PC-3 (cell line): ENCODE measurements around the gene MFNG. TPM values are rescaled to one million over a fixed set of nuclear protein-coding genes. Genes with fewer than 3 reads are reported as not detected.

Source experiments
- ATAC-seq: fragments of 200-7000 bp; cut with Tn5 transposase; 2 replicates; pipeline ENCODE4 v1.9.1; 2020; ENCODE audit warnings: mild to moderate bottlenecking, moderate library complexity
- BruUV-seq: library from RNA; stranded (reverse); fragments of 400-500 nt; replicated peaks from 2 replicates; lab custom pipeline; 2021; lab: Mats Ljungman, UMichigan
- CTCF ChIA-PET: fragments of 300-600 bp; sonication (Branson Sonifier 250); formaldehyde crosslinking; loops from one replicate; lab custom pipeline; 2022; ENCODE audit warnings: antibody characterized with exemption; lab: Charles Lee
- POLR2A ChIA-PET: fragments of 300-600 bp; sonication (Branson Sonifier 250); formaldehyde crosslinking; loops from one replicate; lab custom pipeline; 2022; ENCODE audit warnings: antibody characterized with exemption; ENCODE audit not compliant: unreplicated experiment; lab: Charles Lee
- DNase-seq: peaks from one replicate; pipeline ENCODE4 v3.0.0-alpha.2; 2015
- H2AFZ ChIP-seq: fragments of 300-600 bp; sonication (generic); 2 replicates; pipeline ENCODE4 v1.6.0; 2016; ENCODE audit warnings: antibody characterized with exemption, low read length
- H3F3A ChIP-seq: fragments of 300-600 bp; sonication (generic); one replicate; pipeline ENCODE4 v1.6.0; 2017; ENCODE audit warnings: antibody characterized with exemption, low read length, control low read depth, mild to moderate bottlenecking; ENCODE audit not compliant: unreplicated experiment
- H3K27ac ChIP-seq: fragments of 300-600 bp; sonication (generic); 2 replicates; pipeline ENCODE4 v1.5.1; 2016; ENCODE audit warnings: mild to moderate bottlenecking, low read length
- H3K27me3 ChIP-seq: fragments of 300-600 bp; sonication (generic); 2 replicates; pipeline ENCODE4 v1.6.1; 2016; ENCODE audit warnings: low read length, mixed read lengths
- H3K36me3 ChIP-seq: fragments of 300-600 bp; sonication (generic); 2 replicates; pipeline ENCODE4 v1.6.1; 2016; ENCODE audit warnings: low read depth, mixed run types, low read length, mixed read lengths
- H3K4me1 ChIP-seq: fragments of 300-600 bp; sonication (generic); 2 replicates; pipeline ENCODE4 v1.5.1; 2016; ENCODE audit warnings: low read length; ENCODE audit not compliant: insufficient read depth
- H3K4me2 ChIP-seq: fragments of 300-600 bp; sonication (generic); 2 replicates; pipeline ENCODE4 v1.6.0; 2016; ENCODE audit warnings: low read length
- H3K4me3 ChIP-seq: fragments of 300-600 bp; sonication (generic); 2 replicates; pipeline ENCODE4 v1.5.1; 2016; ENCODE audit warnings: mild to moderate bottlenecking, low read length, mixed read lengths
- H3K79me2 ChIP-seq: fragments of 300-600 bp; sonication (generic); 2 replicates; pipeline ENCODE4 v1.6.1; 2017; ENCODE audit warnings: low read length, mixed read lengths
- H3K9ac ChIP-seq: fragments of 300-600 bp; sonication (generic); 2 replicates; pipeline ENCODE4 v1.6.0; 2016; ENCODE audit warnings: mild to moderate bottlenecking, low read length
- H3K9me2 ChIP-seq: fragments of 300-600 bp; sonication (generic); replicated peaks from 2 replicates; pipeline ENCODE4 v1.6.1; 2016; ENCODE audit warnings: mixed run types, low read length, mixed read lengths
- H3K9me3 ChIP-seq: fragments of 300-600 bp; sonication (generic); 2 replicates; pipeline ENCODE4 v1.6.1; 2016; ENCODE audit warnings: low read length, mixed read lengths
- H4K20me1 ChIP-seq: fragments of 300-600 bp; sonication (generic); 2 replicates; pipeline ENCODE4 v1.6.1; 2016; ENCODE audit warnings: low read length, mixed read lengths
- EZH2 ChIP-seq: fragments of 300-600 bp; sonication (generic); IDR thresholded peaks from one replicate; pipeline ENCODE4 v1.6.1; 2017; ENCODE audit warnings: antibody characterized with exemption, mild to moderate bottlenecking, low read length; ENCODE audit not compliant: unreplicated experiment
- EZH2phosphoT487 ChIP-seq: fragments of 300-600 bp; sonication (generic); IDR thresholded peaks from 2 replicates; pipeline ENCODE4 v1.6.1; 2018; ENCODE audit warnings: mild to moderate bottlenecking, antibody characterized with exemption, low read length, borderline replicate concordance
- intact Hi-C: fragments of 100-400 bp; cut with micrococcal nuclease; formaldehyde crosslinking; loops from 2 replicates; pipeline ENCODE4 v1.9.0; 2023
- total RNA-seq: library from RNA; depleted of rRNA; stranded (reverse); fragments of >200 nt; gene quantifications from 2 replicates; pipeline ENCODE4 v1.2.3, GENCODE V29; 2014
- TF ChIP-seq, protein P1 (sequence below): fragments of 300-600 bp; sonication (generic); conservative IDR thresholded peaks from 2 replicates; pipeline ENCODE4 v1.5.1; 2017; ENCODE audit warnings: antibody characterized with exemption, low read depth, mild to moderate bottlenecking, low read length

The MFNG gene
- total RNA-seq, 1 experiment from 2014 or later = 1.7 TPM

DNA sequence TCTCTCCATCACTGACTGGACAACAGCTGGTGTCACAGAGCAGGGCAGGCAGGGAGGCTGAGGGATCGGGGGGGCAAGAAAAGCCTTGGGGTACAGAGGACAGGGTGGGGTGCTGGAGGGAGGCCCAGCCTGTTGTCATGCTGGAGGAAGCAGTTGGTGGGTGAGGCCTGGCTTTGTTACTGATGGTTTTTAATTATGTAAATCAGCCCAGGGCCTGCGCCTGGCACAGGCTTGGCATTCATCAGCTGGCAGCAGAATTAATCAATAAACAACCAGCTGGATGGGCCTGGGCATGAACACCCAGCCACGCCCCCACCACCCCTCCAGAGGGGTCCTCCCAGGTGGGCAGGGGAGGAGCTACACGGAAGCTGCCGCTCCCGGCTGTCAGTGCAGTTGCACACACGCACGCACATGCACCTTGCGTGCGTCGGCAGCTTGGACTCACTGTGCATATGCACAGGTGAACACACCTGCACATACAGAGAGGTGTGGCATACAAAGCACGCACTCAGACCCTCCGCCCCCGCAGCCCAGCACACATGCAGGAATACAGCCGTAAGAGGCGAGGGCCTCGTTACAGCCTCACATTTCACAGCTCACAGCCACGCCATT lies 37.6 kb downstream of the MFNG start:
- H3K9me3 ChIP-seq = no peaks in the 10 kb centered on the region
- CTCF ChIA-PET = no interaction called here

DNA sequence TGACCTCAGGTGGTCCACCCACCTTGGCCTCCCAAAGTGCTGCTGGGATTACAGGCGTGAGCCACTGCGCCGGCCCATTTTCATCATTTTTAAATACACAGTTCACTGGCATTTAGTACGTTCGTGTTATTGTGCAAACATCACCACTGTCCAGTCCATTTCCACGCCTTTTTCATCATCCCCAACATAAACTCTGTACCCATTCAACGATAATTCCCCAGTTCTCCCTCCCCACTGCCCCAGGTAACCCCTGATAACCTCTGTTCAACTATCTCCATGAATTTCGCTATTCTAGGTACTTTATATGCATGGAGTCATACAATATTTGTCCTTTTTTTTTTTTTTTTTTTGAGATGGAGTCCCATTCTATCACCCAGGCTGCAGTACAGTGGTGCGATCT lies 40.7 kb downstream of the MFNG start:
- Histone ChIP-seq H2AFZ (no peak overlapping the region), H3K79me2 (no peaks in the 10 kb centered on the region), H3K36me3 (no peaks in the 10 kb centered on the region), H3K4me2 (no peak overlapping the region), H3F3A (no peaks in the 10 kb centered on the region), H3K27me3 (no peaks in the 10 kb centered on the region), H3K27ac (no peak overlapping the region), H3K4me1 (peaks cover 8% of the 10 kb centered on the region; the same call in 1 of the 2 replicates), H3K4me3 (no peak overlapping the region), H3K9me3 (no peaks in the 10 kb centered on the region), H3K9me2 (no peaks in the 10 kb centered on the region), H4K20me1 (no peaks in the 10 kb centered on the region), H3K9ac (no peak overlapping the region)
- intact Hi-C loops = no loop called here
- CTCF ChIA-PET = no interaction called here
- POLR2A ChIA-PET = no interaction called here
- no peak for TF ChIP-seq EZH2
- TF ChIP-seq, protein P1, sequence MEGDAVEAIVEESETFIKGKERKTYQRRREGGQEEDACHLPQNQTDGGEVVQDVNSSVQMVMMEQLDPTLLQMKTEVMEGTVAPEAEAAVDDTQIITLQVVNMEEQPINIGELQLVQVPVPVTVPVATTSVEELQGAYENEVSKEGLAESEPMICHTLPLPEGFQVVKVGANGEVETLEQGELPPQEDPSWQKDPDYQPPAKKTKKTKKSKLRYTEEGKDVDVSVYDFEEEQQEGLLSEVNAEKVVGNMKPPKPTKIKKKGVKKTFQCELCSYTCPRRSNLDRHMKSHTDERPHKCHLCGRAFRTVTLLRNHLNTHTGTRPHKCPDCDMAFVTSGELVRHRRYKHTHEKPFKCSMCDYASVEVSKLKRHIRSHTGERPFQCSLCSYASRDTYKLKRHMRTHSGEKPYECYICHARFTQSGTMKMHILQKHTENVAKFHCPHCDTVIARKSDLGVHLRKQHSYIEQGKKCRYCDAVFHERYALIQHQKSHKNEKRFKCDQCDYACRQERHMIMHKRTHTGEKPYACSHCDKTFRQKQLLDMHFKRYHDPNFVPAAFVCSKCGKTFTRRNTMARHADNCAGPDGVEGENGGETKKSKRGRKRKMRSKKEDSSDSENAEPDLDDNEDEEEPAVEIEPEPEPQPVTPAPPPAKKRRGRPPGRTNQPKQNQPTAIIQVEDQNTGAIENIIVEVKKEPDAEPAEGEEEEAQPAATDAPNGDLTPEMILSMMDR = no peak
- TF ChIP-seq EZH2phosphoT487 = no peak
- ATAC-seq (no peak), DNase-seq (no peak)
- no TSS peak for BruUV-seq

More for the DNA sequence above, 37.6 kb downstream of the MFNG start:
- DNase-seq = no peak
- Histone ChIP-seq H3K27ac (no peak overlapping the region), H3K36me3 (no peaks in the 10 kb centered on the region), H2AFZ (no peak overlapping the region), H3K4me1 (peaks cover 5% of the 10 kb centered on the region; the same call in 1 of the 2 replicates), H4K20me1 (no peaks in the 10 kb centered on the region), H3K9ac (no peak overlapping the region), H3K9me2 (no peaks in the 10 kb centered on the region), H3F3A (no peaks in the 10 kb centered on the region), H3K4me3 (no peak overlapping the region), H3K79me2 (no peaks in the 10 kb centered on the region), H3K27me3 (no peaks in the 10 kb centered on the region), H3K4me2 (no peak overlapping the region)
- no TSS peak for BruUV-seq
- intact Hi-C loops = no loop called here
- POLR2A ChIA-PET = no interaction called here
- no peak for ATAC-seq
- TF ChIP-seq EZH2 = no peak
- TF ChIP-seq, protein P1 = no peak
- TF ChIP-seq EZH2phosphoT487 = no peak

DNA sequence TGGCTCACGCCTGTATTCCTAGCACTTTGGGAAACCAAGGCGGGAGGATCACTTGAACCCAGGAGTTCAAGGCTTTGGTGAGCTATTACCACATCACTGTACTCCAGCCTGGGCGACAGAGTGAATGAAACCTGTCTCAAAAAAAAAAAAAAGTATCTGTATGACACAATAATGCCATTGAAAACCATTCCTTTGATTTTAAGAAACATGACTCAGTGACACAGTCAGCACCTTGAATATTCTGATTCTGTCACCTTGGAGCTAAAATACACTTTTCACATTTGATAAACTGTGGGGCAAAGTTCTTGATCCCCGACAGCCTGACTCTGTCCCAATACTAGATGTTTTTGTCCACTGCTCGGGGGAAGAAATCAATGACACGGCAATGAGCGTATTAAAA lies 42.2 kb downstream of the MFNG start:
- CTCF ChIA-PET = interaction anchor here (0.6 kb wide), 1 partner anchor 11 kb away, joined by 5 read pairs; no protein-coding TSS in a partner anchor
- intact Hi-C loops = no loop called here
- H3K4me2 ChIP-seq = peak overlapping the region; percentile 13; the same call in 1 of the 2 replicates

More for the DNA sequence above, 42.2 kb downstream of the MFNG start:
- Histone ChIP-seq H3K4me1 (peaks cover 8% of the 10 kb centered on the region; the same call in 1 of the 2 replicates), H3K79me2 (no peaks in the 10 kb centered on the region), H3K9ac (no peak overlapping the region), H3K9me2 (no peaks in the 10 kb centered on the region), H3K4me3 (no peak overlapping the region), H3K36me3 (no peaks in the 10 kb centered on the region), H3K9me3 (no peaks in the 10 kb centered on the region), H3F3A (no peaks in the 10 kb centered on the region), H3K27ac (no peak overlapping the region), H2AFZ (no peak overlapping the region), H3K27me3 (no peaks in the 10 kb centered on the region), H4K20me1 (no peaks in the 10 kb centered on the region)
- ATAC-seq = no peak
- TF ChIP-seq EZH2 (no peak), EZH2phosphoT487 (no peak)
- TF ChIP-seq, protein P1 = no peak
- POLR2A ChIA-PET = no interaction called here
- BruUV-seq = no TSS peak
- DNase-seq = no peak
